Thyroid gland (tissue), 4 donors: ENCODE data around the gene SLC5A1.

Source experiments
- POLR2A ChIP-seq, 2 donors: fragments of 450-650 bp; IDR thresholded peaks; one replicate each; pipeline ENCODE4 v1.6.1; 2017; ENCODE audit warnings: antibody characterized with exemption in 2 of 2, mild to moderate bottlenecking in 2 of 2, moderate library complexity in 1 of 2
- TF ChIP-seq, protein P1 (sequence below), 6 experiments: fragments of 200-600 bp in 3 of 6; fragments of 450-650 bp in 3 of 6; sonication (generic) in 3 of 6; IDR thresholded peaks; one replicate each; pipeline ENCODE4 v1.5.1; 2016 to 2019; ENCODE audit warnings: antibody characterized with exemption in 6 of 6, mild to moderate bottlenecking in 2 of 6, inconsistent platforms in 1 of 6, moderate library complexity in 1 of 6

DNA sequence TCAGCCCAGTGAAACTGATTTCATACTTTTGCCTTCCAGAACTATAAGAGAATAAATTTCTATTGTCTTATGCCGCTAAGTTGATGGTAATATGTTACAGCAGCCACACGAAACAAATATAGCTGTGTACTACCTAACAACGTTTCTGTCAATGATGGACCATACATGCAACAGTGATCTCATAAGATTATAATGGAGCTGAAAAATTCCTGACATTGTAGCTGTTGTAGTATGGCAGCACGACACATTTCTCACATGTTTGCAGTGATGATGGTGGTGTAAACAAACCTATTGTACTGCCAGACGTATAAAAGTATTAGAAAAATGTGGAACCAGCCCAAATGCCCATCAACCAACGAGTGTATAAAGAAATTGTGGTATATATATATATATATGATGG is 5.8 kb upstream of the SLC5A1 start:
- TF ChIP-seq, protein P1, sequence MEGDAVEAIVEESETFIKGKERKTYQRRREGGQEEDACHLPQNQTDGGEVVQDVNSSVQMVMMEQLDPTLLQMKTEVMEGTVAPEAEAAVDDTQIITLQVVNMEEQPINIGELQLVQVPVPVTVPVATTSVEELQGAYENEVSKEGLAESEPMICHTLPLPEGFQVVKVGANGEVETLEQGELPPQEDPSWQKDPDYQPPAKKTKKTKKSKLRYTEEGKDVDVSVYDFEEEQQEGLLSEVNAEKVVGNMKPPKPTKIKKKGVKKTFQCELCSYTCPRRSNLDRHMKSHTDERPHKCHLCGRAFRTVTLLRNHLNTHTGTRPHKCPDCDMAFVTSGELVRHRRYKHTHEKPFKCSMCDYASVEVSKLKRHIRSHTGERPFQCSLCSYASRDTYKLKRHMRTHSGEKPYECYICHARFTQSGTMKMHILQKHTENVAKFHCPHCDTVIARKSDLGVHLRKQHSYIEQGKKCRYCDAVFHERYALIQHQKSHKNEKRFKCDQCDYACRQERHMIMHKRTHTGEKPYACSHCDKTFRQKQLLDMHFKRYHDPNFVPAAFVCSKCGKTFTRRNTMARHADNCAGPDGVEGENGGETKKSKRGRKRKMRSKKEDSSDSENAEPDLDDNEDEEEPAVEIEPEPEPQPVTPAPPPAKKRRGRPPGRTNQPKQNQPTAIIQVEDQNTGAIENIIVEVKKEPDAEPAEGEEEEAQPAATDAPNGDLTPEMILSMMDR (IDR thresholded peaks at IDR 0.05) = no peak
- no peak for TF ChIP-seq POLR2A (IDR thresholded peaks at IDR 0.05)
